Measurements from ENCODE around the gene MPC1.

- TF ChIP-seq CTCF (IDR thresholded peaks at IDR 0.05 in 8 of 11, conservative IDR thresholded peaks at IDR 0.05 in 3 of 11) (no peak), POLR2AphosphoS5 (IDR thresholded peaks at IDR 0.05) (no peak), POLR2A (IDR thresholded peaks at IDR 0.05) (no peak)
These were observed 40.5 kb upstream of the MPC1 start for GRCh38 chr6:166423051-166423745.
